B cell (primary cell): ENCODE measurements around the gene DPYSL4.

Experiments used
- CTCF ChIP-seq: fragments of 200-600 bp; IDR thresholded peaks from one replicate; pipeline ENCODE4 v1.8.0; 2022; ENCODE audit warnings: antibody characterized with exemption, mild to moderate bottlenecking
- EZH2 ChIP-seq: IDR thresholded peaks from 2 replicates; pipeline ENCODE4 v1.6.1; 2012; ENCODE audit warnings: borderline replicate concordance, low read depth, mild to moderate bottlenecking, moderate library complexity, low read length; ENCODE audit not compliant: insufficient read depth, poor library complexity, severe bottlenecking

DNA sequence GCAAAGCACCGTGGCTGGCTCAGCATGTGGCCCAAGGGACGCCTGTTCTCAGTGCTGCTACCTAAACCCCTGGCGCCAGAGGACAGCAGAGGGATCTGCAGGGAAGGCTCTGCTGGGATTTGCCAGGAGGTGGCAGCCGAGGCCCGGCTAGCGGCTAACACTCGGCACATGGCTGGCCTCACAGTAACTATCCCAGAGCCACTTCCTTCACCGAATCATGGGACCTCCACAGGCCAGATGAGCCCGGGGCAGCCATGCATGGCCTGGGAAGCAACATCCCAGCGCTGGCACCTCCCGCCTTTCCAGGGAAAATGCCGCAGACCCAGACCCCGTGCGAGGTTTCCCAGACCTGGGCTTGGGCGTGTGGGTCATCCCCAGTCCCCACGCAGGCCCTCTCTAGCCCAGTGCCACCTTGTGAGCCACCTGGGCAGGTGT is 36.4 kb downstream of the DPYSL4 start:
- TF ChIP-seq EZH2 (no peak), CTCF (peak; percentile 68)
